ENCODE data around the gene MRAP2.

Gene MRAP2

DNA sequence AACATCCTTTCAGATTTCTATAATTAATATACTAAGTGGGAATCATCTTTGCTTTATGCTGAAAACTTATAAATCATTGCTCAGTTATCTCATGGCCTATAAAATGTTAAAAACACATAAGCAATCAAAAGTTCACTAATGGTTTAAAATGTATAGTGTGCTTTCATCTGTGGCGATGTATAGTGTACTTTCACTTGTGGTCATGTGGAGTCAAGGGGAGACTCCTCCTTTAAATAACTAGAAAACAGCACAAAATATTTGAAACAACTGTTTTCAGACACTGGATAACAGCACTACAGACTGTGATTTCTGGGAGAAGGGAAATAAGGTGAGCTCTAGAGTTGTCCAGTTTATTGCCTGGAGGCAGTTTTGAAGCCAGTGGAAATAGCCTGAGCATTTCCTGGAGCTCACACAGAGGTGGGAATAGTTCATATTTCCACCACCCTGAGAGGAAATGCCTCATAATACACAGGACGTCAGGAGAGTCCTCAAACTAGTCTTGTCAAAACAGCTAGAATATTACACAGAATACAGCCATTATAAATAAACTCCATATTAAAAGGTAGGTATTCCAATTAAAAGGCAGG, 104.5 kb downstream of the MRAP2 start:
- peak; percentile 65 for DNase-seq (ENCODE audit: low read depth, low spot score)
- in situ Hi-C loops (cut with HindIII; ENCODE audit: low sequenced_read_pairs) = no loop called here
- TF ChIP-seq CTCF (IDR thresholded peaks at IDR 0.05; ENCODE audit: low read depth, low read length) = no peak
- no peak overlapping the region for H3K4me3 ChIP-seq (ENCODE audit: low read depth, low read length)

DNA sequence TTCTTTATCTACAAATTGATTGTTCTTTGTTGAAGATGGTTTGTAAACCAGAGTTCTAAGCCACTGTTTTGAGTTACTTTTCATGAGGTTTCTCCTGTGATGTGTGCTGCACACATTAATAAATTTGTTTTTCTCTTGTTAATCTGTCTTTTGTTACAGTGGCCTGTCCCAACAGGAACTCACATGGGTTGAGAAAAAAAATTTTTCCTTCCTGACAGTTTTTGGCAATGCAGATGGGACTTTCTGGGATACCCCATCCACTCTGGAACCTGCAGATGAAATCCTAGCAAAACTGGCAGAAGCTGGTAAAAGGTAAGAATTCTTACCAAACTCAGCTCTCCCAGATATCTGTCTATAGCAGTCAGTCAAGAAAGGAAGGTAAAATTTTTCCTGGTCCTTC, 105.7 kb downstream of the MRAP2 start:
- TF ChIP-seq CTCF (IDR thresholded peaks at IDR 0.05; ENCODE audit: low read depth, low read length) = no peak
- no peak for DNase-seq (ENCODE audit: low read depth, low spot score)
- in situ Hi-C loops (cut with HindIII; ENCODE audit: low sequenced_read_pairs) = no loop called here
- H3K4me3 ChIP-seq (ENCODE audit: low read depth, low read length) = no peak overlapping the region
